BE2C (cell line): ENCODE measurements around the gene JDP2. TPM values are rescaled to one million over a fixed set of nuclear protein-coding genes. Genes with fewer than 3 reads are reported as not detected.
"Not testable (repeated sequence)": the region's sequence is repeated elsewhere in the genome, so short reads cannot be mapped to it uniquely, and the experiment has no call there.

Experiments
- DNase-seq: peaks from one replicate; pipeline ENCODE4 v3.0.0-alpha.2; 2020
- H3K27me3 ChIP-seq: fragments of 250-450 bp; sonication (Bioruptor Pico); 2 replicates; pipeline ENCODE4 v1.5.1; 2020; ENCODE audit warnings: mild to moderate bottlenecking
- H3K36me3 ChIP-seq: fragments of 250-450 bp; sonication (Bioruptor Pico); 2 replicates; pipeline ENCODE4 v1.5.1; 2020; ENCODE audit warnings: mild to moderate bottlenecking
- H3K4me1 ChIP-seq: fragments of 250-450 bp; sonication (Bioruptor Pico); 2 replicates; pipeline ENCODE4 v1.5.1; 2020
- H3K4me3 ChIP-seq: 2 replicates; pipeline ENCODE4 v1.5.1; 2011; ENCODE audit warnings: low read depth, low read length
- H3K9me3 ChIP-seq: fragments of 250-450 bp; sonication (Bioruptor Pico); 2 replicates; pipeline ENCODE4 v1.5.1; 2020
- CTCF ChIP-seq: IDR thresholded peaks from 2 replicates; pipeline ENCODE4 v1.5.1; 2012; ENCODE audit warnings: mild to moderate bottlenecking, low read depth, low read length
- polyA plus RNA-seq: library from polyadenylated mRNA; unstranded; fragments of >200 nt; gene quantifications from one replicate; pipeline ENCODE4 v1.2.1, GENCODE V29; 2012; ENCODE audit warnings: low read depth, missing spikeins; ENCODE audit not compliant: insufficient read length, insufficient read depth

JDP2 gene
- polyA plus RNA-seq = 22.8 TPM

- peak; percentile 72 for DNase-seq
Measured at GRCh38 chr14:75427482-75428229, at the start of gene JDP2. TSS of gene JDP2 (plus strand) at chr14:75428022. CDS start at chr14:75437921, 9,899 bp downstream.

GRCh38 chr14:75379246-75379929, 48.4 kb upstream of the JDP2 start:
- no peak for TF ChIP-seq CTCF
- no peak for DNase-seq
- Histone ChIP-seq H3K4me3 (no peak overlapping the region), H3K4me1 (no peaks in the 10 kb centered on the region), H3K9me3 (no peaks in the 10 kb centered on the region), H3K36me3 (no peaks in the 10 kb centered on the region), H3K27me3 (no peaks in the 10 kb centered on the region)

More at GRCh38 chr14:75427482-75428229, at the start of gene JDP2:
- Histone ChIP-seq H3K9me3 (no peaks in the 10 kb centered on the region), H3K27me3 (peaks cover 2% of the 10 kb centered on the region; the same call in 1 of the 2 replicates), H3K4me3 (peak within 1 kb of the TSS; percentile 76), H3K4me1 (no peaks in the 10 kb centered on the region), H3K36me3 (0 out of 2 replicates have a peak, but pooled peaks cover 3% of the 10 kb centered on the region)
- no peak for TF ChIP-seq CTCF

GRCh38 chr14:75379930-75380270, 47.9 kb upstream of the JDP2 start:
- Histone ChIP-seq H3K4me3 (no peak overlapping the region), H3K27me3 (no peaks in the 10 kb centered on the region), H3K4me1 (no peaks in the 10 kb centered on the region), H3K9me3 (no peaks in the 10 kb centered on the region), H3K36me3 (no peaks in the 10 kb centered on the region)
- no peak for DNase-seq
- no peak for TF ChIP-seq CTCF

- no peak for TF ChIP-seq CTCF
- Histone ChIP-seq H3K4me1 (no peaks in the 10 kb centered on the region), H3K9me3 (no peaks in the 10 kb centered on the region), H3K4me3 (no peak overlapping the region), H3K27me3 (no peaks in the 10 kb centered on the region), H3K36me3 (no peaks in the 10 kb centered on the region)
- DNase-seq = no peak
Measured at GRCh38 chr14:75380656-75381055, 47.2 kb upstream of the JDP2 start.

GRCh38 chr14:75381642-75382041, 46.2 kb upstream of the JDP2 start:
- DNase-seq = no peak
- Histone ChIP-seq H3K4me3 (no peak overlapping the region), H3K36me3 (no peaks in the 10 kb centered on the region), H3K27me3 (no peaks in the 10 kb centered on the region), H3K4me1 (no peaks in the 10 kb centered on the region), H3K9me3 (no peaks in the 10 kb centered on the region)
- no peak for TF ChIP-seq CTCF

GRCh38 chr14:75383219-75383618, 44.6 kb upstream of the JDP2 start:
- not testable (repeated sequence) for H3K36me3 ChIP-seq, H3K4me1 ChIP-seq, H3K27me3 ChIP-seq, H3K9me3 ChIP-seq, DNase-seq, H3K4me3 ChIP-seq
